ENCODE data around the gene OPTN.

- no peak for TF ChIP-seq CTCF (conservative IDR thresholded peaks at IDR 0.05; ENCODE audit: low read depth, low read length)
- no peak for TF ChIP-seq EZH2 (IDR thresholded peaks at IDR 0.05; ENCODE audit: borderline replicate concordance, low read depth, low read length, poor library complexity, severe bottlenecking)
These were observed 68.8 kb downstream of the OPTN start for GRCh38 chr10:13168781-13169180.

All from A673 (cell line).